ENCODE results near the gene H2BK1. TPM values are rescaled to one million over a fixed set of nuclear protein-coding genes. Genes with fewer than 3 reads are reported as not detected.

The H2BK1 gene
- total and polyA plus RNA-seq, 4 donors: 0.52 TPM; not detected in 3

GRCh38 chr7:151252961-151253711 is 42.8 kb upstream of the H2BK1 start:
- Histone ChIP-seq H3K27me3 (ENCODE audit: control insufficient read depth in 3 of 3, insufficient read depth in 3 of 3, low read length in 2 of 3) (no peaks in the 10 kb centered on the region), H3K9me3 (ENCODE audit: control insufficient read depth in 4 of 4, insufficient read depth in 3 of 4, low read length in 3 of 4) (no peaks in the 10 kb centered on the region), H3K27ac (ENCODE audit: low read depth in 1 of 2, low read length in 1 of 2) (peak overlapping the region in 1 of 2 donors; percentile 6), H3K4me1 (ENCODE audit: control insufficient read depth in 5 of 5, insufficient read depth in 5 of 5, low read length in 5 of 5) (peaks cover 0 to 42% (median 16%) of the 10 kb centered on the region in 5 donors), H3K36me3 (ENCODE audit: control insufficient read depth in 4 of 4, insufficient read depth in 4 of 4, low read length in 4 of 4) (no peaks in the 10 kb centered on the region), H3K9ac (ENCODE audit: insufficient read depth in 1 of 2, low read length in 2 of 2) (no peak overlapping the region), H3K4me3 (no peak overlapping the region)
- ATAC-seq (ENCODE audit: insufficient read depth, low FRiP score): no peak
- DNase-seq: peak; percentile 61 to 87 (median 68)
- no peak for TF ChIP-seq CTCF (IDR thresholded peaks at IDR 0.05; ENCODE audit: control extremely low read depth, extremely low read depth)
- WGBS, 2 donors: 76 to 82% methylated on average over 16 to 17 of the region's 17 CpGs

GRCh38 chr7:151252561-151252835 is 42.2 kb upstream of the H2BK1 start:
- Histone ChIP-seq H3K9ac (ENCODE audit: insufficient read depth in 1 of 2, low read length in 2 of 2) (peak overlapping the region; percentile 77 to 95), H3K4me1 (ENCODE audit: control insufficient read depth in 5 of 5, insufficient read depth in 5 of 5, low read length in 5 of 5) (peaks cover 0 to 45% (median 16%) of the 10 kb centered on the region in 5 donors)
- no peak for DNase-seq

GRCh38 chr7:151251689-151252560 is 41.6 kb upstream of the H2BK1 start:
- peak overlapping the region; percentile 77 to 95 for H3K9ac ChIP-seq (ENCODE audit: insufficient read depth in 1 of 2, low read length in 2 of 2)
- ATAC-seq (ENCODE audit: insufficient read depth, low FRiP score): peak; percentile 44
- H3K4me1 ChIP-seq (ENCODE audit: control insufficient read depth in 5 of 5, insufficient read depth in 5 of 5, low read length in 5 of 5): peaks cover 0 to 50% (median 16%) of the 10 kb centered on the region in 5 donors

More at GRCh38 chr7:151252561-151252835, 42.2 kb upstream of the H2BK1 start:
- H3K27ac ChIP-seq (ENCODE audit: low read depth in 1 of 2, low read length in 1 of 2): peak overlapping the region; percentile 48 to 95
- no peaks in the 10 kb centered on the region for H3K27me3 ChIP-seq (ENCODE audit: control insufficient read depth in 3 of 3, insufficient read depth in 3 of 3, low read length in 2 of 3)
- peak overlapping the region; percentile 47 for H3K4me3 ChIP-seq
- TF ChIP-seq CTCF (IDR thresholded peaks at IDR 0.05; ENCODE audit: control extremely low read depth, extremely low read depth): no peak
- 43 to 44% methylated on average over 4 to 9 of the region's 9 CpGs for WGBS, 2 donors
- H3K36me3 ChIP-seq (ENCODE audit: control insufficient read depth in 4 of 4, insufficient read depth in 4 of 4, low read length in 4 of 4): no peaks in the 10 kb centered on the region
- H3K9me3 ChIP-seq (ENCODE audit: control insufficient read depth in 4 of 4, insufficient read depth in 3 of 4, low read length in 3 of 4): no peaks in the 10 kb centered on the region
- no peak for ATAC-seq (ENCODE audit: insufficient read depth, low FRiP score)

More at GRCh38 chr7:151251689-151252560, 41.6 kb upstream of the H2BK1 start:
- H3K27me3 ChIP-seq (ENCODE audit: control insufficient read depth in 3 of 3, insufficient read depth in 3 of 3, low read length in 2 of 3): no peaks in the 10 kb centered on the region
- 3 to 5% methylated on average over 48 to 79 of the region's 79 CpGs for WGBS, 2 donors
- TF ChIP-seq CTCF (IDR thresholded peaks at IDR 0.05; ENCODE audit: control extremely low read depth, extremely low read depth): no peak
- peak overlapping the region; percentile 47 for H3K4me3 ChIP-seq
- peak overlapping the region; percentile 88 to 97 for H3K27ac ChIP-seq (ENCODE audit: low read depth in 1 of 2, low read length in 1 of 2)
- H3K9me3 ChIP-seq (ENCODE audit: control insufficient read depth in 4 of 4, insufficient read depth in 3 of 4, low read length in 3 of 4): no peaks in the 10 kb centered on the region
- H3K36me3 ChIP-seq (ENCODE audit: control insufficient read depth in 4 of 4, insufficient read depth in 4 of 4, low read length in 4 of 4): no peaks in the 10 kb centered on the region
- peak; percentile 90 to 93 (median 91) for DNase-seq
